Neural cell (in vitro differentiated cells): ENCODE results near the gene KCTD17. TPM values are rescaled to one million over a fixed set of nuclear protein-coding genes. Genes with fewer than 3 reads are reported as not detected.

Experiments used
- H2AFZ ChIP-seq: fragments of 200-600, 300-800 bp; sonication (generic), shearing (Covaris generic); 2 replicates; pipeline ENCODE4 v1.6.0; 2014; ENCODE audit warnings: low read depth, mild to moderate bottlenecking, antibody characterized with exemption, low read length, moderate library complexity
- H3F3A ChIP-seq: fragments of 200-600 bp; shearing (Covaris generic); 2 replicates; pipeline ENCODE4 v1.6.1; 2016; ENCODE audit warnings: mild to moderate bottlenecking, moderate library complexity, mixed read lengths, antibody characterized with exemption, low read length; ENCODE audit not compliant: insufficient read depth, poor library complexity, severe bottlenecking
- H3K27ac ChIP-seq: fragments of 200-600, 300-800 bp; sonication (generic), shearing (Covaris generic); 2 replicates; pipeline ENCODE4 v1.5.1; 2014; ENCODE audit warnings: mild to moderate bottlenecking, low read length, moderate library complexity
- H3K27me3 ChIP-seq: fragments of 300-800, 200-600 bp; sonication (generic), shearing (Covaris generic); 2 replicates; pipeline ENCODE4 v1.6.0; 2014; ENCODE audit warnings: mild to moderate bottlenecking, low read depth, low read length, moderate library complexity; ENCODE audit not compliant: insufficient read depth
- H3K36me3 ChIP-seq: fragments of 300-800, 200-600 bp; sonication (generic), shearing (Covaris generic); 2 replicates; pipeline ENCODE4 v1.5.1; 2014; ENCODE audit warnings: mild to moderate bottlenecking, antibody characterized with exemption, low read length, moderate library complexity; ENCODE audit not compliant: insufficient read depth
- H3K4me2 ChIP-seq: fragments of 300-800, 200-600 bp; sonication (generic), shearing (Covaris generic); 2 replicates; pipeline ENCODE4 v1.6.0; 2014; ENCODE audit warnings: mild to moderate bottlenecking, low read length
- H3K4me3 ChIP-seq: fragments of 300-800, 200-600 bp; sonication (generic), shearing (Covaris generic); 2 replicates; pipeline ENCODE4 v1.5.1; 2014; ENCODE audit warnings: mild to moderate bottlenecking, low read length, moderate library complexity
- H3K79me2 ChIP-seq: fragments of 200-600 bp; shearing (Covaris generic); replicated peaks from 2 replicates; pipeline ENCODE4 v1.6.0; 2014; ENCODE audit warnings: mild to moderate bottlenecking, low read length, moderate library complexity; ENCODE audit not compliant: insufficient read depth
- H3K9ac ChIP-seq: fragments of 300-800, 200-600 bp; sonication (generic), shearing (Covaris generic); 2 replicates; pipeline ENCODE4 v1.6.1; 2016; ENCODE audit warnings: mild to moderate bottlenecking, low read length, mixed read lengths
- H3K9me2 ChIP-seq: fragments of 200-600 bp; shearing (Covaris generic); 2 replicates; pipeline ENCODE4 v1.6.1; 2016; ENCODE audit warnings: mild to moderate bottlenecking, low read length, mixed read lengths; ENCODE audit not compliant: insufficient read depth
- H3K9me3 ChIP-seq: fragments of 200-600, 300-800 bp; sonication (generic), shearing (Covaris generic); 2 replicates; pipeline ENCODE4 v1.6.1; 2016; ENCODE audit warnings: mild to moderate bottlenecking, mixed run types, low read length, moderate library complexity, mixed read lengths
- H4K20me1 ChIP-seq: fragments of 200-600 bp; shearing (Covaris generic); 2 replicates; pipeline ENCODE4 v1.6.1; 2016; ENCODE audit warnings: mild to moderate bottlenecking, mixed run types; ENCODE audit not compliant: insufficient read depth
- EP300 ChIP-seq: fragments of 450-650 bp; conservative IDR thresholded peaks from 2 replicates; pipeline ENCODE4 v1.6.1; 2014; ENCODE audit warnings: antibody characterized with exemption, mild to moderate bottlenecking, moderate library complexity; ENCODE audit not compliant: poor library complexity, severe bottlenecking
- EZH2 ChIP-seq: fragments of 200-600, 300-800 bp; shearing (Covaris generic), sonication (generic); IDR thresholded peaks from 2 replicates; pipeline ENCODE4 v1.6.1; 2014; ENCODE audit warnings: antibody characterized with exemption, low read length, borderline replicate concordance, mild to moderate bottlenecking; ENCODE audit not compliant: insufficient read depth, poor library complexity, severe bottlenecking
- MXI1 ChIP-seq: fragments of 450-650 bp; conservative IDR thresholded peaks from 2 replicates; pipeline ENCODE4 v1.6.1; 2014; ENCODE audit warnings: antibody characterized with exemption, mild to moderate bottlenecking; ENCODE audit not compliant: poor library complexity, severe bottlenecking
- POLR2AphosphoS5 ChIP-seq: IDR thresholded peaks from 2 replicates; pipeline ENCODE4 v1.6.1; 2012
- RAD21 ChIP-seq: fragments of 450-650 bp; conservative IDR thresholded peaks from 2 replicates; pipeline ENCODE4 v1.6.1; 2014; ENCODE audit warnings: antibody characterized with exemption, mild to moderate bottlenecking, moderate library complexity
- REST ChIP-seq: IDR thresholded peaks from 2 replicates; pipeline ENCODE4 v1.6.1; 2012; ENCODE audit warnings: borderline replicate concordance
- SMC3 ChIP-seq: fragments of 450-650 bp; conservative IDR thresholded peaks from 2 replicates; pipeline ENCODE4 v1.6.1; 2014; ENCODE audit warnings: antibody characterized with exemption, mild to moderate bottlenecking, moderate library complexity; ENCODE audit not compliant: poor library complexity
- TAF1 ChIP-seq: IDR thresholded peaks from 2 replicates; pipeline ENCODE4 v1.6.1; 2012; ENCODE audit warnings: low read depth
- polyA plus RNA-seq: library from polyadenylated mRNA; depleted of rRNA; stranded (reverse); fragments of >200 nt; gene quantifications from 2 replicates; pipeline ENCODE4 v1.2.3, GENCODE V29; 2014
- TF ChIP-seq, protein P1 (sequence below): fragments of 450-650 bp; IDR thresholded peaks from 2 replicates; pipeline ENCODE4 v1.5.1; 2014; ENCODE audit warnings: antibody characterized with exemption, mild to moderate bottlenecking, moderate library complexity; ENCODE audit not compliant: poor library complexity, severe bottlenecking

The KCTD17 gene
- polyA plus RNA-seq, 1 donor from 2014 or later, result 96.3 TPM

GRCh38 chr22:37088750-37089408 lies 37.3 kb downstream of the KCTD17 start:
- no peaks in the 10 kb centered on the region for H3K79me2 ChIP-seq
- H3K4me3 ChIP-seq, result no peak overlapping the region
- no peak overlapping the region for H3K9ac ChIP-seq
- H3K27ac ChIP-seq, result no peak overlapping the region
- H2AFZ ChIP-seq, result no peak overlapping the region
- H3K27me3 ChIP-seq, result no peaks in the 10 kb centered on the region
- no peaks in the 10 kb centered on the region for H3K9me3 ChIP-seq
- no peaks in the 10 kb centered on the region for H3K9me2 ChIP-seq
- TF ChIP-seq, protein P1, sequence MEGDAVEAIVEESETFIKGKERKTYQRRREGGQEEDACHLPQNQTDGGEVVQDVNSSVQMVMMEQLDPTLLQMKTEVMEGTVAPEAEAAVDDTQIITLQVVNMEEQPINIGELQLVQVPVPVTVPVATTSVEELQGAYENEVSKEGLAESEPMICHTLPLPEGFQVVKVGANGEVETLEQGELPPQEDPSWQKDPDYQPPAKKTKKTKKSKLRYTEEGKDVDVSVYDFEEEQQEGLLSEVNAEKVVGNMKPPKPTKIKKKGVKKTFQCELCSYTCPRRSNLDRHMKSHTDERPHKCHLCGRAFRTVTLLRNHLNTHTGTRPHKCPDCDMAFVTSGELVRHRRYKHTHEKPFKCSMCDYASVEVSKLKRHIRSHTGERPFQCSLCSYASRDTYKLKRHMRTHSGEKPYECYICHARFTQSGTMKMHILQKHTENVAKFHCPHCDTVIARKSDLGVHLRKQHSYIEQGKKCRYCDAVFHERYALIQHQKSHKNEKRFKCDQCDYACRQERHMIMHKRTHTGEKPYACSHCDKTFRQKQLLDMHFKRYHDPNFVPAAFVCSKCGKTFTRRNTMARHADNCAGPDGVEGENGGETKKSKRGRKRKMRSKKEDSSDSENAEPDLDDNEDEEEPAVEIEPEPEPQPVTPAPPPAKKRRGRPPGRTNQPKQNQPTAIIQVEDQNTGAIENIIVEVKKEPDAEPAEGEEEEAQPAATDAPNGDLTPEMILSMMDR, result no peak
- no peak for TF ChIP-seq TAF1
- no peak for TF ChIP-seq EZH2
- no peak for TF ChIP-seq RAD21
- TF ChIP-seq POLR2AphosphoS5, result no peak
- TF ChIP-seq EP300, result no peak
- TF ChIP-seq MXI1, result no peak
- no peak for TF ChIP-seq REST
- no peak for TF ChIP-seq SMC3
- no peaks in the 10 kb centered on the region for H3K36me3 ChIP-seq
- no peak overlapping the region for H3K4me2 ChIP-seq
- no peaks in the 10 kb centered on the region for H4K20me1 ChIP-seq
- no peaks in the 10 kb centered on the region for H3F3A ChIP-seq

GRCh38 chr22:37089434-37089833 lies 37.9 kb downstream of the KCTD17 start:
- Histone ChIP-seq H2AFZ (no peak overlapping the region), H3K9me2 (no peaks in the 10 kb centered on the region), H3K27me3 (no peaks in the 10 kb centered on the region), H3K4me2 (no peak overlapping the region), H3K36me3 (no peaks in the 10 kb centered on the region), H3F3A (no peaks in the 10 kb centered on the region), H3K9ac (no peak overlapping the region), H3K79me2 (no peaks in the 10 kb centered on the region), H3K4me3 (no peak overlapping the region), H3K9me3 (no peaks in the 10 kb centered on the region), H4K20me1 (no peaks in the 10 kb centered on the region), H3K27ac (no peak overlapping the region)
- TF ChIP-seq EZH2 (no peak), MXI1 (no peak), POLR2AphosphoS5 (no peak), SMC3 (no peak), RAD21 (no peak), REST (no peak), EP300 (no peak), TAF1 (no peak)
- TF ChIP-seq, protein P1, result no peak
